DOHH2 (cell line): Measurements from ENCODE around the gene TCEAL5.

Experiments
- H3F3A ChIP-seq: fragments of 200-600 bp; sonication (generic), shearing (Covaris generic); 2 replicates; pipeline ENCODE4 v1.6.0; 2016; ENCODE audit warnings: antibody characterized with exemption, mild to moderate bottlenecking; ENCODE audit not compliant: control insufficient read depth, insufficient read depth
- H3K27ac ChIP-seq: fragments of 200-600 bp; sonication (generic); 2 replicates; pipeline ENCODE4 v1.5.1; 2014; ENCODE audit warnings: low read depth, mild to moderate bottlenecking, low read length, moderate library complexity
- H3K27me3 ChIP-seq: fragments of 200-600 bp; sonication (generic); 2 replicates; pipeline ENCODE4 v1.6.1; 2014; ENCODE audit warnings: mild to moderate bottlenecking, low read length, mixed read lengths; ENCODE audit not compliant: control insufficient read depth
- H3K36me3 ChIP-seq: fragments of 200-600 bp; sonication (generic); 2 replicates; pipeline ENCODE4 v1.6.1; 2014; ENCODE audit warnings: mild to moderate bottlenecking, low read length, moderate library complexity, mixed read lengths; ENCODE audit not compliant: control insufficient read depth
- H3K4me1 ChIP-seq: fragments of 200-600 bp; sonication (generic); 2 replicates; pipeline ENCODE4 v1.6.1; 2014; ENCODE audit warnings: mild to moderate bottlenecking, low read length, mixed read lengths; ENCODE audit not compliant: control insufficient read depth
- H3K4me2 ChIP-seq: fragments of 200-600 bp; sonication (generic); 2 replicates; pipeline ENCODE4 v1.6.0; 2014; ENCODE audit warnings: mild to moderate bottlenecking, low read length, moderate library complexity
- H3K4me3 ChIP-seq: fragments of 200-600 bp; sonication (generic); 2 replicates; pipeline ENCODE4 v1.5.1; 2014; ENCODE audit warnings: mild to moderate bottlenecking, low read length, mixed read lengths
- H3K79me2 ChIP-seq: fragments of 200-600 bp; sonication (generic); 2 replicates; pipeline ENCODE4 v1.6.1; 2014; ENCODE audit warnings: mild to moderate bottlenecking, low read length, mixed read lengths; ENCODE audit not compliant: control insufficient read depth
- H3K9me2 ChIP-seq: fragments of 200-600 bp; sonication (generic); replicated peaks from 2 replicates; pipeline ENCODE4 v1.6.1; 2014; ENCODE audit warnings: mild to moderate bottlenecking, low read length, mixed read lengths; ENCODE audit not compliant: control insufficient read depth
- H3K9me3 ChIP-seq: fragments of 200-600 bp; sonication (generic); 2 replicates; pipeline ENCODE4 v1.6.1; 2014; ENCODE audit warnings: antibody characterized with exemption, low read length, mixed read lengths; ENCODE audit not compliant: control insufficient read depth, insufficient read depth
- H4K20me1 ChIP-seq: fragments of 200-600 bp; sonication (generic); 2 replicates; pipeline ENCODE4 v1.6.0; 2014; ENCODE audit warnings: low read depth, mild to moderate bottlenecking, antibody characterized with exemption, low read length, moderate library complexity; ENCODE audit not compliant: control insufficient read depth, insufficient read depth
- CTCF ChIP-seq: fragments of 200-600 bp; sonication (generic); IDR thresholded peaks from one replicate; pipeline ENCODE4 v1.5.1; 2014; ENCODE audit warnings: antibody characterized with exemption, mild to moderate bottlenecking, low read depth, low read length; ENCODE audit not compliant: poor library complexity, severe bottlenecking
- EZH2phosphoT487 ChIP-seq: fragments of 200-600 bp; sonication (generic); IDR thresholded peaks from 2 replicates; pipeline ENCODE4 v1.6.1; 2017; ENCODE audit warnings: borderline replicate concordance, mild to moderate bottlenecking, antibody characterized with exemption, low read length, moderate library complexity, mixed read lengths

The TCEAL5 gene

GRCh38 chrX:103254171-103254824, 22.3 kb downstream of the TCEAL5 start:
- TF ChIP-seq EZH2phosphoT487 (no peak), CTCF (no peak)
- no peaks in the 10 kb centered on the region for H3K27me3 ChIP-seq
- no peaks in the 10 kb centered on the region for H3K9me2 ChIP-seq
- H3K4me1 ChIP-seq, result peaks cover 4% of the 10 kb centered on the region; the same call in 1 of the 2 replicates
- no peak overlapping the region for H3K27ac ChIP-seq
- peak overlapping the region; percentile 75 for H3K4me2 ChIP-seq
- H4K20me1 ChIP-seq, result no peaks in the 10 kb centered on the region
- H3F3A ChIP-seq, result no peaks in the 10 kb centered on the region
- H3K9me3 ChIP-seq, result no peaks in the 10 kb centered on the region
- H3K4me3 ChIP-seq, result peak overlapping the region; percentile 83
- H3K36me3 ChIP-seq, result no peaks in the 10 kb centered on the region; the same call in 1 of the 2 replicates
- peaks cover 9% of the 10 kb centered on the region for H3K79me2 ChIP-seq

- no peaks in the 10 kb centered on the region for H3K9me2 ChIP-seq
- H3K9me3 ChIP-seq, result no peaks in the 10 kb centered on the region
- H3K27ac ChIP-seq, result no peak overlapping the region
- TF ChIP-seq CTCF (no peak), EZH2phosphoT487 (no peak)
- peaks cover 9% of the 10 kb centered on the region for H3K79me2 ChIP-seq
- H3K27me3 ChIP-seq, result no peaks in the 10 kb centered on the region
- peak overlapping the region; percentile 75 for H3K4me2 ChIP-seq
- H3K36me3 ChIP-seq, result no peaks in the 10 kb centered on the region; the same call in 1 of the 2 replicates
- no peaks in the 10 kb centered on the region for H3F3A ChIP-seq
- H3K4me3 ChIP-seq, result peak overlapping the region; percentile 83
- no peaks in the 10 kb centered on the region for H4K20me1 ChIP-seq
- H3K4me1 ChIP-seq, result peaks cover 4% of the 10 kb centered on the region; the same call in 1 of the 2 replicates
These were observed 22.9 kb downstream of the TCEAL5 start for GRCh38 chrX:103253608-103254007.

GRCh38 chrX:103250977-103251376, 25.6 kb downstream of the TCEAL5 start:
- Histone ChIP-seq H3K79me2 (peaks cover 9% of the 10 kb centered on the region), H3K4me2 (no peak overlapping the region)
- TF ChIP-seq CTCF, result no peak
- no peak for TF ChIP-seq EZH2phosphoT487

More at GRCh38 chrX:103250977-103251376, 25.6 kb downstream of the TCEAL5 start:
- no peaks in the 10 kb centered on the region for H3K9me3 ChIP-seq
- no peak overlapping the region for H3K4me3 ChIP-seq
- no peak overlapping the region for H3K27ac ChIP-seq
- H3K4me1 ChIP-seq, result peaks cover 4% of the 10 kb centered on the region; the same call in 1 of the 2 replicates
- no peaks in the 10 kb centered on the region; the same call in 1 of the 2 replicates for H3K27me3 ChIP-seq
- no peaks in the 10 kb centered on the region for H3K9me2 ChIP-seq
- no peaks in the 10 kb centered on the region for H3F3A ChIP-seq
- no peaks in the 10 kb centered on the region for H4K20me1 ChIP-seq
- no peaks in the 10 kb centered on the region; the same call in 1 of the 2 replicates for H3K36me3 ChIP-seq
